Measurements from ENCODE around the gene SLAMF6.

SLAMF6 gene

GRCh38 chr1:160489513-160490261, 33.4 kb downstream of the SLAMF6 start:
- Histone ChIP-seq H3K9me3 (ENCODE audit: control insufficient read depth, insufficient read depth, low read length) (peaks cover 6% of the 10 kb centered on the region; the same call in 1 of the 2 replicates), H3K9me2 (replicated peaks; ENCODE audit: control insufficient read depth, low read length) (no peaks in the 10 kb centered on the region), H3F3A (ENCODE audit: control insufficient read depth, insufficient read depth) (peaks cover 27% of the 10 kb centered on the region), H4K20me1 (ENCODE audit: control insufficient read depth, insufficient read depth, low read depth, low read length) (no peaks in the 10 kb centered on the region), H3K27me3 (ENCODE audit: control insufficient read depth, low read length) (no peaks in the 10 kb centered on the region), H3K79me2 (ENCODE audit: control insufficient read depth, low read length) (peaks cover 10% of the 10 kb centered on the region), H3K4me3 (ENCODE audit: low read length) (peak overlapping the region; percentile 48), H3K27ac (ENCODE audit: low read depth, low read length) (peak overlapping the region; percentile 91), H3K36me3 (ENCODE audit: control insufficient read depth, low read length) (peaks cover 86% of the 10 kb centered on the region), H3K4me2 (ENCODE audit: low read length) (peak overlapping the region; percentile 84), H3K4me1 (ENCODE audit: control insufficient read depth, low read length) (peaks cover 84% of the 10 kb centered on the region)
- TF ChIP-seq CTCF (IDR thresholded peaks at IDR 0.05; ENCODE audit: low read depth, low read length, poor library complexity, severe bottlenecking): no peak
- TF ChIP-seq EZH2phosphoT487 (IDR thresholded peaks at IDR 0.05; ENCODE audit: borderline replicate concordance, low read length): no peak

GRCh38 chr1:160488347-160489058, 34.6 kb downstream of the SLAMF6 start:
- Histone ChIP-seq H4K20me1 (ENCODE audit: control insufficient read depth, insufficient read depth, low read depth, low read length) (no peaks in the 10 kb centered on the region), H3K27me3 (ENCODE audit: control insufficient read depth, low read length) (no peaks in the 10 kb centered on the region), H3K4me3 (ENCODE audit: low read length) (peak overlapping the region; percentile 48), H3K36me3 (ENCODE audit: control insufficient read depth, low read length) (peaks cover 74% of the 10 kb centered on the region), H3K27ac (ENCODE audit: low read depth, low read length) (peak overlapping the region; percentile 91), H3F3A (ENCODE audit: control insufficient read depth, insufficient read depth) (peaks cover 30% of the 10 kb centered on the region), H3K9me2 (replicated peaks; ENCODE audit: control insufficient read depth, low read length) (no peaks in the 10 kb centered on the region), H3K79me2 (ENCODE audit: control insufficient read depth, low read length) (peaks cover 10% of the 10 kb centered on the region), H3K4me2 (ENCODE audit: low read length) (peak overlapping the region; percentile 84), H3K4me1 (ENCODE audit: control insufficient read depth, low read length) (peaks cover 90% of the 10 kb centered on the region), H3K9me3 (ENCODE audit: control insufficient read depth, insufficient read depth, low read length) (peaks cover 6% of the 10 kb centered on the region; the same call in 1 of the 2 replicates)
- TF ChIP-seq EZH2phosphoT487 (IDR thresholded peaks at IDR 0.05; ENCODE audit: borderline replicate concordance, low read length) (no peak), CTCF (IDR thresholded peaks at IDR 0.05; ENCODE audit: low read depth, low read length, poor library complexity, severe bottlenecking) (no peak)

- no peaks in the 10 kb centered on the region for H4K20me1 ChIP-seq (ENCODE audit: control insufficient read depth, insufficient read depth, low read depth, low read length)
- peaks cover 10% of the 10 kb centered on the region; the same call in 1 of the 2 replicates for H3K9me3 ChIP-seq (ENCODE audit: control insufficient read depth, insufficient read depth, low read length)
- H3K27me3 ChIP-seq (ENCODE audit: control insufficient read depth, low read length): no peaks in the 10 kb centered on the region
- H3F3A ChIP-seq (ENCODE audit: control insufficient read depth, insufficient read depth): peaks cover 30% of the 10 kb centered on the region
- H3K36me3 ChIP-seq (ENCODE audit: control insufficient read depth, low read length): peaks cover 54% of the 10 kb centered on the region
- no peak for TF ChIP-seq EZH2phosphoT487 (IDR thresholded peaks at IDR 0.05; ENCODE audit: borderline replicate concordance, low read length)
- no peak for TF ChIP-seq CTCF (IDR thresholded peaks at IDR 0.05; ENCODE audit: low read depth, low read length, poor library complexity, severe bottlenecking)
- H3K4me2 ChIP-seq (ENCODE audit: low read length): peak overlapping the region; percentile 84; the same call in 1 of the 2 replicates
- no peak overlapping the region for H3K4me3 ChIP-seq (ENCODE audit: low read length)
- no peaks in the 10 kb centered on the region for H3K9me2 ChIP-seq (replicated peaks; ENCODE audit: control insufficient read depth, low read length)
- H3K79me2 ChIP-seq (ENCODE audit: control insufficient read depth, low read length): peaks cover 7% of the 10 kb centered on the region; the same call in 1 of the 2 replicates
- H3K27ac ChIP-seq (ENCODE audit: low read depth, low read length): peak overlapping the region; percentile 91; the same call in 1 of the 2 replicates
- H3K4me1 ChIP-seq (ENCODE audit: control insufficient read depth, low read length): peaks cover 81% of the 10 kb centered on the region
Measured at GRCh38 chr1:160486453-160486852, 36.6 kb downstream of the SLAMF6 start.
